Left ventricle myocardium inferior (tissue), 1 donor: ENCODE data around the gene EIF2B5. TPM values are rescaled to one million over a fixed set of nuclear protein-coding genes. Genes with fewer than 3 reads are reported as not detected.

Experiments
- DNase-seq: peaks from one replicate; pipeline ENCODE4 v3.0.0-alpha.2; 2020
- H3K27ac ChIP-seq: fragments of 200-600 bp; replicated peaks from 2 replicates; pipeline ENCODE4 v1.8.0; 2021
- H3K27me3 ChIP-seq: fragments of 200-600 bp; 2 replicates; pipeline ENCODE4 v1.8.0; 2021; ENCODE audit warnings: low read depth
- H3K36me3 ChIP-seq: fragments of 200-600 bp; 2 replicates; pipeline ENCODE4 v1.8.0; 2021
- H3K4me1 ChIP-seq: fragments of 200-600 bp; 2 replicates; pipeline ENCODE4 v1.8.0; 2021
- H3K4me3 ChIP-seq: fragments of 200-600 bp; 2 replicates; pipeline ENCODE4 v1.8.0; 2021; ENCODE audit warnings: mild to moderate bottlenecking, moderate library complexity
- H3K9me3 ChIP-seq: fragments of 200-600 bp; replicated peaks from 2 replicates; pipeline ENCODE4 v1.8.0; 2021
- CTCF ChIP-seq: fragments of 200-600 bp; IDR thresholded peaks from 2 replicates; pipeline ENCODE4 v1.8.0; 2021; ENCODE audit warnings: antibody characterized with exemption, mild to moderate bottlenecking, borderline replicate concordance
- intact Hi-C: fragments of 100-400 bp; cut with micrococcal nuclease; formaldehyde crosslinking; loops from one replicate; pipeline ENCODE4 v1.11.0; 2022
- total RNA-seq: library from RNA; stranded (reverse); fragmentation: NEBNext Ultra II Directional; extraction: Animal tissue kit (Norgen Biotek cat#: 25700); gene quantifications from one replicate; pipeline ENCODE4 v1.2.1, GENCODE V29; 2021
- donor health status: DM: no; HTN: yes; CAD: no; lungs with severe emphysema.

EIF2B5 gene
- total RNA-seq, 1 donor from 2014 or later, result 32.1 TPM

- Histone ChIP-seq H3K27ac (no peak overlapping the region), H3K36me3 (peaks cover 76% of the 10 kb centered on the region), H3K27me3 (no peaks in the 10 kb centered on the region), H3K9me3 (no peaks in the 10 kb centered on the region), H3K4me1 (peaks cover 23% of the 10 kb centered on the region), H3K4me3 (no peak overlapping the region)
- intact Hi-C loops, result no loop called here
- no peak for TF ChIP-seq CTCF
- no peak for DNase-seq
Observed at GRCh38 chr3:184169896-184170875, 35.0 kb downstream of the EIF2B5 start.

- TF ChIP-seq CTCF, result no peak
- Histone ChIP-seq H3K27me3 (no peaks in the 10 kb centered on the region), H3K9me3 (no peaks in the 10 kb centered on the region), H3K4me1 (peaks cover 37% of the 10 kb centered on the region), H3K27ac (no peak overlapping the region), H3K36me3 (peaks cover 63% of the 10 kb centered on the region), H3K4me3 (no peak overlapping the region)
- intact Hi-C loops, result no loop called here
- no peak for DNase-seq
Observed at GRCh38 chr3:184171562-184171961, 36.4 kb downstream of the EIF2B5 start.

GRCh38 chr3:184172681-184173373, 37.7 kb downstream of the EIF2B5 start:
- Histone ChIP-seq H3K9me3 (no peaks in the 10 kb centered on the region), H3K27me3 (no peaks in the 10 kb centered on the region), H3K36me3 (peaks cover 59% of the 10 kb centered on the region), H3K4me1 (peaks cover 49% of the 10 kb centered on the region), H3K4me3 (no peak overlapping the region), H3K27ac (no peak overlapping the region)
- no peak for TF ChIP-seq CTCF
- DNase-seq, result no peak
- intact Hi-C loops, result no loop called here

- no peak for TF ChIP-seq CTCF
- no peak for DNase-seq
- peaks cover 51% of the 10 kb centered on the region for H3K4me1 ChIP-seq
- H3K36me3 ChIP-seq, result peaks cover 59% of the 10 kb centered on the region
- peak overlapping the region; percentile 95 for H3K27ac ChIP-seq
- intact Hi-C loops, result no loop called here
- no peaks in the 10 kb centered on the region for H3K27me3 ChIP-seq
- no peak overlapping the region for H3K4me3 ChIP-seq
- H3K9me3 ChIP-seq, result no peaks in the 10 kb centered on the region
Observed at GRCh38 chr3:184173374-184173722, 38.2 kb downstream of the EIF2B5 start.

- no peak for TF ChIP-seq CTCF
- no peak for DNase-seq
- Histone ChIP-seq H3K27me3 (no peaks in the 10 kb centered on the region), H3K4me1 (peaks cover 56% of the 10 kb centered on the region), H3K4me3 (peak overlapping the region; percentile 12), H3K27ac (peak overlapping the region; percentile 95), H3K9me3 (no peaks in the 10 kb centered on the region), H3K36me3 (peaks cover 59% of the 10 kb centered on the region)
- intact Hi-C loops, result no loop called here
Observed at GRCh38 chr3:184174284-184174645, 39.1 kb downstream of the EIF2B5 start.
